HG02885 (cell line): ENCODE measurements around the gene FAM13C.
"Not testable (repeated sequence)": the region's sequence is repeated elsewhere in the genome, so short reads cannot be mapped to it uniquely, and the experiment has no call there.

ENCODE experiments used
- ATAC-seq: cut with Tn5 transposase; IDR thresholded peaks from one replicate; pipeline ENCODE4 v1.9.1; 2021; ENCODE audit warnings: mild to moderate bottlenecking; ENCODE audit not compliant: unreplicated experiment, poor library complexity

FAM13C gene

GRCh38 chr10:59362144-59362958 lies at the start of gene FAM13C:
FAM13C (minus strand) TSS chr10:59362549; CDS start chr10:59362460, 89 bp downstream.
- ATAC-seq, result no peak

- ATAC-seq, result no peak
Observed at GRCh38 chr10:59405235-59405634, 42.9 kb upstream of the FAM13C start.

- ATAC-seq, result no peak
Observed at GRCh38 chr10:59400214-59400613, 37.9 kb upstream of the FAM13C start.

GRCh38 chr10:59399329-59399728 lies 37.0 kb upstream of the FAM13C start:
- not testable (repeated sequence) for ATAC-seq

- no peak for ATAC-seq
Observed at GRCh38 chr10:59397961-59398360, 35.6 kb upstream of the FAM13C start.

- ATAC-seq, result no peak
Observed at GRCh38 chr10:59395984-59396383, 33.6 kb upstream of the FAM13C start.

GRCh38 chr10:59393349-59393748 lies 31.0 kb upstream of the FAM13C start:
- no peak for ATAC-seq

GRCh38 chr10:59391060-59391459 lies 28.7 kb upstream of the FAM13C start:
- no peak for ATAC-seq

GRCh38 chr10:59388671-59388976 lies 26.3 kb upstream of the FAM13C start:
- ATAC-seq, result no peak

GRCh38 chr10:59387951-59388670 lies 25.8 kb upstream of the FAM13C start:
- no peak for ATAC-seq

GRCh38 chr10:59384761-59385160 lies 22.4 kb upstream of the FAM13C start:
- no peak for ATAC-seq

- no peak for ATAC-seq
Observed at GRCh38 chr10:59383908-59384307, 21.6 kb upstream of the FAM13C start.

- ATAC-seq, result no peak
Observed at GRCh38 chr10:59383436-59383835, 21.1 kb upstream of the FAM13C start.

GRCh38 chr10:59382831-59383295 lies 20.5 kb upstream of the FAM13C start:
- ATAC-seq, result no peak

GRCh38 chr10:59381687-59382086 lies 19.3 kb upstream of the FAM13C start:
- no peak for ATAC-seq

- ATAC-seq, result no peak
Observed at GRCh38 chr10:59376846-59377245, 14.5 kb upstream of the FAM13C start.

- ATAC-seq, result no peak
Observed at GRCh38 chr10:59375990-59376389, 13.6 kb upstream of the FAM13C start.

- no peak for ATAC-seq
Observed at GRCh38 chr10:59374916-59375315, 12.6 kb upstream of the FAM13C start.

GRCh38 chr10:59373071-59373470 lies 10.7 kb upstream of the FAM13C start:
- no peak for ATAC-seq

- no peak for ATAC-seq
Observed at GRCh38 chr10:59372543-59372942, 10.2 kb upstream of the FAM13C start.

GRCh38 chr10:59366290-59366689 lies 3.9 kb upstream of the FAM13C start:
- ATAC-seq, result no peak
